SK-N-SH (cell line): ENCODE results near the gene CYP39A1. TPM values are rescaled to one million over a fixed set of nuclear protein-coding genes. Genes with fewer than 3 reads are reported as not detected.

ENCODE experiments used
- CTCF ChIA-PET: fragments of 300-600, 350-600 bp; formaldehyde crosslinking; extraction: SDS; loops from one replicate; lab custom pipeline; 2021; lab: Yijun Ruan, JAX
- POLR2A ChIA-PET: fragments of 350-600 bp; sonication (Branson Sonifier 250); formaldehyde crosslinking; extraction: SDS; loops from one replicate; lab custom pipeline; 2020; ENCODE audit warnings: antibody characterized with exemption, inconsistent platforms; lab: Yijun Ruan, JAX
- DNase-seq: peaks from one replicate; pipeline ENCODE4 v3.0.0; 2012
- H2AFZ ChIP-seq: fragments of 200-600 bp; sonication (generic); 2 replicates; pipeline ENCODE4 v1.8.1; 2016; ENCODE audit warnings: antibody characterized with exemption, mild to moderate bottlenecking, low read depth
- H3F3A ChIP-seq: fragments of 200-600 bp; sonication (generic); replicated peaks from 2 replicates; pipeline ENCODE3; 2016; ENCODE audit warnings: antibody characterized with exemption, mild to moderate bottlenecking; ENCODE audit not compliant: insufficient read depth
- H3K27ac ChIP-seq, 2 experiments: fragments of 200-500 bp in 1 of 2; fragments of 200-600 bp in 1 of 2; sonication (Bioruptor generic) in 1 of 2; sonication (generic), shearing (Covaris generic) in 1 of 2; 2 replicates each; pipeline versions ENCODE4 v1.5.1 to v1.6.1; 2014 to 2016; ENCODE audit warnings: low read depth in 2 of 2, inconsistent platforms in 1 of 2, low read length in 1 of 2, mild to moderate bottlenecking in 1 of 2, mixed read lengths in 1 of 2
- H3K27me3 ChIP-seq: fragments of 200-600 bp; sonication (generic), shearing (Covaris generic); 2 replicates; pipeline ENCODE4 v1.6.1; 2016; ENCODE audit warnings: mixed run types; ENCODE audit not compliant: insufficient read depth
- H3K36me3 ChIP-seq, 2 experiments: fragments of 200-500 bp in 1 of 2; fragments of 200-600 bp in 1 of 2; sonication (Bioruptor generic) in 1 of 2; sonication (generic) in 1 of 2; replicated peaks in 1 of 2; 2 replicates each; pipeline versions ENCODE3 to v1.5.1; 2014 to 2016; ENCODE audit warnings: low read length in 1 of 2, mild to moderate bottlenecking in 1 of 2; ENCODE audit not compliant: insufficient read depth in 2 of 2, control insufficient read depth in 1 of 2
- H3K4me1 ChIP-seq, 2 experiments: fragments of 200-500 bp in 1 of 2; fragments of 200-600 bp in 1 of 2; sonication (Bioruptor generic) in 1 of 2; sonication (generic), shearing (Covaris generic) in 1 of 2; 2 replicates each; pipeline versions ENCODE4 v1.5.1 to v1.6.1; 2014 to 2016; ENCODE audit warnings: low read depth in 1 of 2, low read length in 1 of 2, mixed run types in 1 of 2; ENCODE audit not compliant: insufficient read depth in 2 of 2, control insufficient read depth in 1 of 2
- H3K4me2 ChIP-seq: fragments of 200-600 bp; sonication (generic), shearing (Covaris generic); 2 replicates; pipeline ENCODE4 v1.6.1; 2017; ENCODE audit warnings: mixed run types
- H3K4me3 ChIP-seq, 2 experiments: fragments of 200-500 bp in 1 of 2; fragments of 200-600 bp in 1 of 2; sonication (Bioruptor generic) in 1 of 2; sonication (generic), shearing (Covaris generic) in 1 of 2; 2 replicates each; pipeline versions ENCODE4 v1.5.1 to v1.8.1; 2014 to 2016; ENCODE audit warnings: low read depth in 2 of 2, inconsistent platforms in 1 of 2, low read length in 1 of 2, mild to moderate bottlenecking in 1 of 2, mixed read lengths in 1 of 2, moderate library complexity in 1 of 2
- H3K79me2 ChIP-seq: fragments of 200-600 bp; sonication (generic); 2 replicates; pipeline ENCODE4 v1.8.1; 2017; ENCODE audit warnings: mild to moderate bottlenecking; ENCODE audit not compliant: insufficient read depth
- H3K9ac ChIP-seq: fragments of 200-600 bp; sonication (generic); 2 replicates; pipeline ENCODE4 v1.6.1; 2017; ENCODE audit warnings: mixed run types
- H3K9me2 ChIP-seq: fragments of 200-600 bp; sonication (generic); 2 replicates; pipeline ENCODE4 v1.6.1; 2017; ENCODE audit warnings: mixed run types
- H3K9me3 ChIP-seq: fragments of 200-600 bp; sonication (generic); 2 replicates; pipeline ENCODE4 v1.6.1; 2017; ENCODE audit warnings: mixed run types, mild to moderate bottlenecking, moderate library complexity
- H4K20me1 ChIP-seq: fragments of 200-600 bp; sonication (generic); 2 replicates; pipeline ENCODE4 v1.6.1; 2017; ENCODE audit warnings: mild to moderate bottlenecking, mixed run types; ENCODE audit not compliant: insufficient read depth
- CHD2 ChIP-seq: fragments of 150-350 bp; IDR thresholded peaks from 2 replicates; pipeline ENCODE4 v1.6.1; 2018; ENCODE audit warnings: low read length; ENCODE audit not compliant: partially characterized antibody
- EP300 ChIP-seq, 2 experiments: IDR thresholded peaks; 2 replicates each; pipeline versions ENCODE4 v1.4.0 to v1.6.1; 2012; ENCODE audit warnings: borderline replicate concordance in 1 of 2, low read depth in 1 of 2, low read length in 1 of 2
- FOXM1 ChIP-seq: IDR thresholded peaks from 2 replicates; pipeline ENCODE4 v1.4.0; 2012; ENCODE audit warnings: low read depth, mild to moderate bottlenecking
- JUND ChIP-seq: IDR thresholded peaks from 2 replicates; pipeline ENCODE4 v1.4.0; 2012
- MEF2A ChIP-seq: IDR thresholded peaks from 2 replicates; pipeline ENCODE4 v1.4.0; 2012; ENCODE audit warnings: low read depth, borderline replicate concordance
- MXI1 ChIP-seq: IDR thresholded peaks from 2 replicates; pipeline ENCODE4 v1.6.1; 2012; ENCODE audit warnings: mild to moderate bottlenecking, low read depth, low read length, improper control_type of control experiment
- POLR2AphosphoS5 ChIP-seq: IDR thresholded peaks from 2 replicates; pipeline ENCODE4 v1.6.1; 2012; ENCODE audit warnings: low read depth, low read length
- RAD21 ChIP-seq: IDR thresholded peaks from 2 replicates; pipeline ENCODE4 v1.6.1; 2012; ENCODE audit warnings: mild to moderate bottlenecking, low read length
- RCOR1 ChIP-seq: fragments of 150-350 bp; IDR thresholded peaks from 2 replicates; pipeline ENCODE4 v1.6.1; 2017; ENCODE audit warnings: antibody characterized with exemption, low read length
- RFX5 ChIP-seq: IDR thresholded peaks from 2 replicates; pipeline ENCODE4 v1.6.1; 2012; ENCODE audit warnings: mild to moderate bottlenecking, improper control_type of control experiment, low read length
- SIN3A ChIP-seq: IDR thresholded peaks from 2 replicates; pipeline ENCODE4 v1.6.1; 2012; ENCODE audit warnings: low read depth, mild to moderate bottlenecking, low read length, moderate library complexity, borderline replicate concordance
- SMC3 ChIP-seq: IDR thresholded peaks from 2 replicates; pipeline ENCODE4 v1.6.1; 2012; ENCODE audit warnings: low read depth, low read length, improper control_type of control experiment
- TAF1 ChIP-seq: IDR thresholded peaks from 2 replicates; pipeline ENCODE4 v1.6.1; 2012; ENCODE audit warnings: low read depth, mild to moderate bottlenecking, low read length, moderate library complexity, borderline replicate concordance
- ZBTB33 ChIP-seq: IDR thresholded peaks from 2 replicates; pipeline ENCODE4 v1.4.0; 2012; ENCODE audit warnings: low read depth, borderline replicate concordance
- whole genome bisulfite sequencing: methylation state at CpG from one replicate; pipeline ENCODE4 v1.1.6; 2017; ENCODE audit warnings: low lambda C conversion rate; 5-methylcytosine and 5-hydroxymethylcytosine counted together
- polyA plus RNA-seq, 3 experiments: library from polyadenylated mRNA; depleted of rRNA; stranded (reverse); fragments of >200 nt; gene quantifications; 2 replicates each; pipeline ENCODE4 v1.2.3, GENCODE V29; 2012
- TF ChIP-seq, protein P1 (sequence below): IDR thresholded peaks from 2 replicates; pipeline ENCODE4 v1.6.1; 2012; ENCODE audit warnings: mild to moderate bottlenecking, low read depth, low read length, moderate library complexity
- TF ChIP-seq, protein P2 (sequence below): fragments of 150-350 bp; IDR thresholded peaks from 2 replicates; pipeline ENCODE4 v1.6.1; 2016; ENCODE audit warnings: mild to moderate bottlenecking, low read depth, low read length
- TF ChIP-seq, protein P3 (sequence below): fragments of 200-600 bp; sonication (generic); IDR thresholded peaks from 2 replicates; pipeline ENCODE4 v1.6.1; 2017; ENCODE audit warnings: antibody characterized with exemption, mild to moderate bottlenecking, moderate library complexity

CYP39A1 gene
- polyA plus RNA-seq, 1 of the 3 experiments (the other 2 are of a cell fraction), result not detected

DNA sequence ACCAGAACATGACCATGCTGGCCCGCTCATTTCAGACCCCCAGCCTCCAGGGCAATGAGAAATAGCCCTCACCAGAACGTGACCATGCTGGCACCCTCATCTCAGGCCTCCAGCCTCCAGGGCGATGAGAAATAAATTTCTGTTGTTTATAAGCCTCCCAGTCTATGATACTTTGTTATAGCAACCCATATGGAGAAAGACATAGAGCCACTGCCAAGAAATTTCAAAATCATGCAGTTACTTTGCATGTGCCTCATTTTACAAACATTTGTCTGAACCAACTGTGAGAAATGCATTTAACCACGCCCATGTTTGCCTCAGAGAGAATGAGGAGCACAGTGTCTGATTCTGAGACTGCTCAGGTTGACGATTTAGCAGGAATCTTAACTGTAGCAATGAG, 15.5 kb downstream of the CYP39A1 start:
- H3K9ac ChIP-seq, result no peak overlapping the region
- H2AFZ ChIP-seq, result no peak overlapping the region
- no peaks in the 10 kb centered on the region for H3K4me1 ChIP-seq
- no peak for DNase-seq
- ChIA-PET CTCF (no interaction called here), POLR2A (no interaction called here)
- H3K27me3 ChIP-seq, result no peaks in the 10 kb centered on the region
- no peaks in the 10 kb centered on the region for H4K20me1 ChIP-seq
- H3K27ac ChIP-seq, result no peak overlapping the region
- H3K4me2 ChIP-seq, result no peak overlapping the region
- H3K9me2 ChIP-seq, result no peaks in the 10 kb centered on the region
- H3K9me3 ChIP-seq, result no peaks in the 10 kb centered on the region
- H3K36me3 ChIP-seq, result no peaks in the 10 kb centered on the region
- no peak for TF ChIP-seq EP300 (IDR thresholded peaks at IDR 0.05; ENCODE audit: borderline replicate concordance in 1 of 2, low read depth in 1 of 2, low read length in 1 of 2)
- TF ChIP-seq, protein P1, sequence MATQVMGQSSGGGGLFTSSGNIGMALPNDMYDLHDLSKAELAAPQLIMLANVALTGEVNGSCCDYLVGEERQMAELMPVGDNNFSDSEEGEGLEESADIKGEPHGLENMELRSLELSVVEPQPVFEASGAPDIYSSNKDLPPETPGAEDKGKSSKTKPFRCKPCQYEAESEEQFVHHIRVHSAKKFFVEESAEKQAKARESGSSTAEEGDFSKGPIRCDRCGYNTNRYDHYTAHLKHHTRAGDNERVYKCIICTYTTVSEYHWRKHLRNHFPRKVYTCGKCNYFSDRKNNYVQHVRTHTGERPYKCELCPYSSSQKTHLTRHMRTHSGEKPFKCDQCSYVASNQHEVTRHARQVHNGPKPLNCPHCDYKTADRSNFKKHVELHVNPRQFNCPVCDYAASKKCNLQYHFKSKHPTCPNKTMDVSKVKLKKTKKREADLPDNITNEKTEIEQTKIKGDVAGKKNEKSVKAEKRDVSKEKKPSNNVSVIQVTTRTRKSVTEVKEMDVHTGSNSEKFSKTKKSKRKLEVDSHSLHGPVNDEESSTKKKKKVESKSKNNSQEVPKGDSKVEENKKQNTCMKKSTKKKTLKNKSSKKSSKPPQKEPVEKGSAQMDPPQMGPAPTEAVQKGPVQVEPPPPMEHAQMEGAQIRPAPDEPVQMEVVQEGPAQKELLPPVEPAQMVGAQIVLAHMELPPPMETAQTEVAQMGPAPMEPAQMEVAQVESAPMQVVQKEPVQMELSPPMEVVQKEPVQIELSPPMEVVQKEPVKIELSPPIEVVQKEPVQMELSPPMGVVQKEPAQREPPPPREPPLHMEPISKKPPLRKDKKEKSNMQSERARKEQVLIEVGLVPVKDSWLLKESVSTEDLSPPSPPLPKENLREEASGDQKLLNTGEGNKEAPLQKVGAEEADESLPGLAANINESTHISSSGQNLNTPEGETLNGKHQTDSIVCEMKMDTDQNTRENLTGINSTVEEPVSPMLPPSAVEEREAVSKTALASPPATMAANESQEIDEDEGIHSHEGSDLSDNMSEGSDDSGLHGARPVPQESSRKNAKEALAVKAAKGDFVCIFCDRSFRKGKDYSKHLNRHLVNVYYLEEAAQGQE, result no peak
- TF ChIP-seq, protein P2, sequence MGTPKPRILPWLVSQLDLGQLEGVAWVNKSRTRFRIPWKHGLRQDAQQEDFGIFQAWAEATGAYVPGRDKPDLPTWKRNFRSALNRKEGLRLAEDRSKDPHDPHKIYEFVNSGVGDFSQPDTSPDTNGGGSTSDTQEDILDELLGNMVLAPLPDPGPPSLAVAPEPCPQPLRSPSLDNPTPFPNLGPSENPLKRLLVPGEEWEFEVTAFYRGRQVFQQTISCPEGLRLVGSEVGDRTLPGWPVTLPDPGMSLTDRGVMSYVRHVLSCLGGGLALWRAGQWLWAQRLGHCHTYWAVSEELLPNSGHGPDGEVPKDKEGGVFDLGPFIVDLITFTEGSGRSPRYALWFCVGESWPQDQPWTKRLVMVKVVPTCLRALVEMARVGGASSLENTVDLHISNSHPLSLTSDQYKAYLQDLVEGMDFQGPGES, result no peak
- no peak for TF ChIP-seq MXI1
- no peak for TF ChIP-seq TAF1
- no peak for TF ChIP-seq POLR2AphosphoS5
- TF ChIP-seq MEF2A, result no peak
- no peak for TF ChIP-seq SIN3A
- no peak for TF ChIP-seq RFX5
- no peak for TF ChIP-seq ZBTB33
- TF ChIP-seq SMC3, result no peak
- no peak for TF ChIP-seq CHD2
- no peak for TF ChIP-seq JUND
- no peak for TF ChIP-seq RCOR1
- TF ChIP-seq FOXM1, result no peak
- no peak for TF ChIP-seq RAD21
- TF ChIP-seq, protein P3, sequence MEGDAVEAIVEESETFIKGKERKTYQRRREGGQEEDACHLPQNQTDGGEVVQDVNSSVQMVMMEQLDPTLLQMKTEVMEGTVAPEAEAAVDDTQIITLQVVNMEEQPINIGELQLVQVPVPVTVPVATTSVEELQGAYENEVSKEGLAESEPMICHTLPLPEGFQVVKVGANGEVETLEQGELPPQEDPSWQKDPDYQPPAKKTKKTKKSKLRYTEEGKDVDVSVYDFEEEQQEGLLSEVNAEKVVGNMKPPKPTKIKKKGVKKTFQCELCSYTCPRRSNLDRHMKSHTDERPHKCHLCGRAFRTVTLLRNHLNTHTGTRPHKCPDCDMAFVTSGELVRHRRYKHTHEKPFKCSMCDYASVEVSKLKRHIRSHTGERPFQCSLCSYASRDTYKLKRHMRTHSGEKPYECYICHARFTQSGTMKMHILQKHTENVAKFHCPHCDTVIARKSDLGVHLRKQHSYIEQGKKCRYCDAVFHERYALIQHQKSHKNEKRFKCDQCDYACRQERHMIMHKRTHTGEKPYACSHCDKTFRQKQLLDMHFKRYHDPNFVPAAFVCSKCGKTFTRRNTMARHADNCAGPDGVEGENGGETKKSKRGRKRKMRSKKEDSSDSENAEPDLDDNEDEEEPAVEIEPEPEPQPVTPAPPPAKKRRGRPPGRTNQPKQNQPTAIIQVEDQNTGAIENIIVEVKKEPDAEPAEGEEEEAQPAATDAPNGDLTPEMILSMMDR, result no peak
- H3K79me2 ChIP-seq, result no peaks in the 10 kb centered on the region
- WGBS, result 5% methylated on average over 5 of the region's 5 CpGs
- no peak overlapping the region for H3K4me3 ChIP-seq
- H3F3A ChIP-seq, result no peaks in the 10 kb centered on the region
